HAP-1 (cell line): ENCODE results near the gene NAGK.
A peak's percentile ranks its signal among the peaks of the same experiment; 100 is the strongest.
"Not testable (repeated sequence)": the region's sequence is repeated elsewhere in the genome, so short reads cannot be mapped to it uniquely, and the experiment has no call there.

Source experiments
- DNase-seq, 2 experiments: peaks; one replicate each; pipeline ENCODE4 v3.0.0-alpha.2; 2016 to 2020; ENCODE audit warnings: low spot score in 2 of 2
- H3K27me3 ChIP-seq: fragments of 250-450 bp; sonication (Bioruptor Pico); 2 replicates; pipeline ENCODE4 v1.5.1; 2020; ENCODE audit warnings: low read depth, mild to moderate bottlenecking, moderate library complexity
- H3K36me3 ChIP-seq: fragments of 250-450 bp; sonication (Bioruptor Pico); replicated peaks from 2 replicates; pipeline ENCODE4 v1.5.1; 2020; ENCODE audit warnings: mild to moderate bottlenecking
- H3K4me1 ChIP-seq: fragments of 250-450 bp; sonication (Bioruptor Pico); 2 replicates; pipeline ENCODE4 v1.5.1; 2020; ENCODE audit warnings: mild to moderate bottlenecking
- H3K4me3 ChIP-seq: fragments of 250-450 bp; sonication (Bioruptor Pico); 2 replicates; pipeline ENCODE4 v1.5.1; 2020; ENCODE audit warnings: mild to moderate bottlenecking, moderate library complexity
- H3K9me3 ChIP-seq: fragments of 250-450 bp; sonication (Bioruptor Pico); 2 replicates; pipeline ENCODE4 v1.5.1; 2020; ENCODE audit warnings: mild to moderate bottlenecking, moderate library complexity
- in situ Hi-C: fragments of 300-500 bp; cut with MboI; formaldehyde crosslinking; loops from 3 replicates; pipeline ENCODE4 v1.14.3; 2020; ENCODE audit warnings: low sequenced_read_pairs, inconsistent platforms, mixed read lengths

NAGK gene

GRCh38 chr2:71068218-71069035 is at the start of gene NAGK:
Gene NAGK, plus strand, starts transcription at chr2:71068648. Its CDS starts 36 bp downstream, at chr2:71068684.
- no peaks in the 10 kb centered on the region for H3K27me3 ChIP-seq
- H3K9me3 ChIP-seq, result no peaks in the 10 kb centered on the region
- H3K36me3 ChIP-seq, result peaks cover 3% of the 10 kb centered on the region; the same call in 1 of the 2 replicates
- peaks cover 7% of the 10 kb centered on the region for H3K4me1 ChIP-seq
- H3K4me3 ChIP-seq, result peak within 1 kb of the TSS; percentile 59
- in situ Hi-C loops, result no loop called here
- DNase-seq, result peak; percentile 94 to 97

- in situ Hi-C loops, H3K36me3 ChIP-seq, H3K9me3 ChIP-seq, H3K4me3 ChIP-seq, H3K27me3 ChIP-seq, DNase-seq, H3K4me1 ChIP-seq: not testable (repeated sequence)
Measured at GRCh38 chr2:71019989-71020388, 48.5 kb upstream of the NAGK start.

GRCh38 chr2:71021394-71021793 is 47.1 kb upstream of the NAGK start:
- H3K36me3 ChIP-seq, H3K4me3 ChIP-seq, H3K4me1 ChIP-seq, in situ Hi-C loops, H3K9me3 ChIP-seq, DNase-seq, H3K27me3 ChIP-seq: not testable (repeated sequence)

GRCh38 chr2:71023553-71024243 is 44.8 kb upstream of the NAGK start:
- H3K4me1 ChIP-seq, H3K36me3 ChIP-seq, H3K4me3 ChIP-seq, H3K9me3 ChIP-seq, in situ Hi-C loops, H3K27me3 ChIP-seq, DNase-seq: not testable (repeated sequence)

GRCh38 chr2:71036296-71036695 is 32.2 kb upstream of the NAGK start:
- H3K9me3 ChIP-seq, H3K36me3 ChIP-seq, in situ Hi-C loops, H3K27me3 ChIP-seq, H3K4me1 ChIP-seq, H3K4me3 ChIP-seq, DNase-seq: not testable (repeated sequence)

- H3K4me1 ChIP-seq, result no peaks in the 10 kb centered on the region
- no peaks in the 10 kb centered on the region for H3K36me3 ChIP-seq
- no peaks in the 10 kb centered on the region for H3K9me3 ChIP-seq
- H3K4me3 ChIP-seq, result no peak overlapping the region
- no peak for DNase-seq
- H3K27me3 ChIP-seq, result no peaks in the 10 kb centered on the region
- in situ Hi-C loops, result no loop called here
Measured at GRCh38 chr2:71042287-71042686, 26.2 kb upstream of the NAGK start.

GRCh38 chr2:71043531-71044407 is 24.7 kb upstream of the NAGK start:
- Histone ChIP-seq H3K4me1 (no peaks in the 10 kb centered on the region), H3K4me3 (no peak overlapping the region), H3K36me3 (no peaks in the 10 kb centered on the region), H3K27me3 (no peaks in the 10 kb centered on the region), H3K9me3 (no peaks in the 10 kb centered on the region)
- in situ Hi-C loops, result no loop called here
- no peak for DNase-seq

GRCh38 chr2:71045151-71045550 is 23.3 kb upstream of the NAGK start:
- in situ Hi-C loops, result no loop called here
- Histone ChIP-seq H3K36me3 (no peaks in the 10 kb centered on the region), H3K4me3 (no peak overlapping the region), H3K9me3 (no peaks in the 10 kb centered on the region), H3K4me1 (no peaks in the 10 kb centered on the region), H3K27me3 (no peaks in the 10 kb centered on the region)
- no peak for DNase-seq

- no peaks in the 10 kb centered on the region for H3K9me3 ChIP-seq
- no peak overlapping the region for H3K4me3 ChIP-seq
- no peak for DNase-seq
- no peaks in the 10 kb centered on the region for H3K4me1 ChIP-seq
- in situ Hi-C loops, result no loop called here
- no peaks in the 10 kb centered on the region for H3K36me3 ChIP-seq
- H3K27me3 ChIP-seq, result no peaks in the 10 kb centered on the region
Measured at GRCh38 chr2:71045865-71046548, 22.4 kb upstream of the NAGK start.

GRCh38 chr2:71048096-71048495 is 20.4 kb upstream of the NAGK start:
- H3K36me3 ChIP-seq, result no peaks in the 10 kb centered on the region
- H3K27me3 ChIP-seq, result no peaks in the 10 kb centered on the region; the same call in 1 of the 2 replicates
- H3K4me3 ChIP-seq, result no peak overlapping the region
- no peak for DNase-seq
- H3K4me1 ChIP-seq, result no peaks in the 10 kb centered on the region
- in situ Hi-C loops, result no loop called here
- H3K9me3 ChIP-seq, result no peaks in the 10 kb centered on the region

GRCh38 chr2:71049704-71050360 is 18.6 kb upstream of the NAGK start:
- in situ Hi-C loops, H3K36me3 ChIP-seq, H3K4me1 ChIP-seq, H3K9me3 ChIP-seq, DNase-seq, H3K4me3 ChIP-seq, H3K27me3 ChIP-seq: not testable (repeated sequence)

- H3K9me3 ChIP-seq, H3K36me3 ChIP-seq, H3K27me3 ChIP-seq, DNase-seq, H3K4me3 ChIP-seq, H3K4me1 ChIP-seq, in situ Hi-C loops: not testable (repeated sequence)
Measured at GRCh38 chr2:71055206-71055740, 13.2 kb upstream of the NAGK start.

- DNase-seq, result no peak
- Histone ChIP-seq H3K4me1 (no peaks in the 10 kb centered on the region), H3K27me3 (peaks cover 7% of the 10 kb centered on the region; the same call in 1 of the 2 replicates), H3K9me3 (no peaks in the 10 kb centered on the region), H3K4me3 (no peak overlapping the region), H3K36me3 (no peaks in the 10 kb centered on the region)
- in situ Hi-C loops, result no loop called here
Measured at GRCh38 chr2:71060211-71060610, 8.2 kb upstream of the NAGK start.
